Loucy (cell line): ENCODE measurements around the gene ABTB2.

Experiments
- CTCF ChIP-seq: fragments of 200-600 bp; sonication (generic); conservative IDR thresholded peaks from 2 replicates; pipeline ENCODE4 v1.5.1; 2014; ENCODE audit warnings: mild to moderate bottlenecking, antibody characterized with exemption, low read length
- EZH2phosphoT487 ChIP-seq: fragments of 200-600 bp; IDR thresholded peaks from 2 replicates; pipeline ENCODE4 v1.6.1; 2018; ENCODE audit warnings: antibody characterized with exemption, mild to moderate bottlenecking, moderate library complexity, borderline replicate concordance

GRCh38 chr11:34346551-34346950 lies 11.3 kb downstream of the ABTB2 start:
- no peak for TF ChIP-seq CTCF
- TF ChIP-seq EZH2phosphoT487: no peak
